22Rv1 (cell line): ENCODE measurements around the gene CDC16.
"Not testable (repeated sequence)": the region's sequence is repeated elsewhere in the genome, so short reads cannot be mapped to it uniquely, and the experiment has no call there.

Experiments
- H3K27ac ChIP-seq: fragments of 450-650 bp; 2 replicates; pipeline ENCODE4 v1.5.1; 2017
- CTCF ChIP-seq: fragments of 450-650 bp; IDR thresholded peaks from 2 replicates; pipeline ENCODE4 v1.5.1; 2017; ENCODE audit warnings: mild to moderate bottlenecking
- ZFX ChIP-seq: fragments of 450-650 bp; IDR thresholded peaks from 2 replicates; pipeline ENCODE4 v1.6.1; 2017; ENCODE audit warnings: antibody characterized with exemption, borderline replicate concordance

The CDC16 gene

DNA sequence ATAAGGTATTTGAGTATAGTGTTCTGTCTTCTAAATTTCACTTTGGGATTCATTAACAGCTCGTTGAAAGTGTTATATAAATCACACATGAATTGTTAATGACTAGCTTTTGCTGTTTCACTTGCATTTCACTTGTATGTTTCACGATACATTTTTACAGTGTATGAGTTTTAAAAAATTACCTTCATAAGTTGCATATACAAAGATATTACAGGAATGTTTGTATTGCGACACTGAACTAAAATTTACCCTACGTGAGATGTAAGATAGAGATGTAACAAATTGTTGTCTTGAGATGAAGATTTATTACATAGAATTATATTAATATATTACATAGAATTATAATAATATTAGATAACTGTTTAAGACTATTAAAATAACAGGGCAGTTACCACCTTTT lies 1.5 kb downstream of the CDC16 start:
- H3K27ac ChIP-seq, result no peak overlapping the region

DNA sequence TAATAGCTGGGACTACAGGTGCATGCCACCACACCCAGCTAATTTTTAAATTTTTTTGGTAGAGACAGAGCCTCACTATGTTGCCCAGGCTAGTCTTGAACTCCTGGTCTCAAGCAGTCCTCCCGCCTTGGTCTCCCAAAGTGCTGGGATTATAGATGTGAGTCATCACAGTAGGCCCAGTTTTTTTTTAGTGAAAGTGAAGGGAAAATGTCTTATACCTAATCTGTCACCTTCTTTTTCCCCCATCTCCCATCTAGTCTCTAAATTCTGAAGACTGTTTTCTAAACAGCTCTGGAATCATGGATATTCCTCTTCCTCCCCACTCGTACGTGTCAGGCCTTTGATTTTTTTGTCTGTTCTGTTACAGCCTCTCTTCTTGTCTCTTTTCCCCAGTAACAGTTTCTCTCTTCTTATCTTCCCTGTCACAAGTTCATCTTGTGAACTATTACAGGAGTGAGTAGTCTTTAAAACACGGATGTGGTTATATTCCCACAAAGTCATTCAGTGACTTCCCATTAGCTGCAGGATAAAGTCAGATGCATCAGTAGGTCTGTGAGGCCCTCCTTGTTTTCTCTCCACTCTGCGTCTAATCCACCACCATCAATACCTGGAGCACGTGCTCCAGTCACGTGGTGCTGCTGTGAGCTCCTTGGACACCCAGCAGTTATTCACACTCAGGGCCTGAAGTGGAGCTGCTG lies 2.9 kb downstream of the CDC16 start:
- TF ChIP-seq CTCF (no peak), ZFX (no peak)
- no peak overlapping the region for H3K27ac ChIP-seq

More for the DNA sequence above, 1.5 kb downstream of the CDC16 start:
- no peak for TF ChIP-seq ZFX

GRCh38 chr13:114241918-114242317 lies 7.2 kb downstream of the CDC16 start:
- H3K27ac ChIP-seq, result no peak overlapping the region

DNA sequence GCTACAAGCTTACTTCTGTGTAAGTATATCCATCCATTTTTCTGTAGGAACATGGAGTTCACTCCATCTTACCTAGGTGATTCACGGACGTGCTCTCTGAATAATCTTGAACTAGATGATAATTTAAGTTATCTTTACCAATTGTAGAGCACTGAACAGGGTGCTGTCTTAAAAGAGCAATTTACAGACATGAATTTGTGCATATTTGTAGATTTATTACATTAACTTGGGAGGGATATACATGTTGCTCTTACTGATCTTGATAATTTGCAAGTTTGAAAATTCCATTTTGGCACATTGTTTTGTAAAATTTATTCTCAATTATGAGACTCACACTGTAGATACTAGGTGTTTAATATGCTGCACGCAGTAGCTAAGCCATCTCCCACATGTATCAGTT lies 9.3 kb downstream of the CDC16 start:
- no peak overlapping the region for H3K27ac ChIP-seq
- TF ChIP-seq CTCF (no peak), ZFX (no peak)

More at GRCh38 chr13:114241918-114242317, 7.2 kb downstream of the CDC16 start:
- TF ChIP-seq ZFX (no peak), CTCF (no peak)

- H3K27ac ChIP-seq, result no peak overlapping the region
- TF ChIP-seq ZFX, result no peak
- no peak for TF ChIP-seq CTCF
These were observed 9.9 kb downstream of the CDC16 start for GRCh38 chr13:114244637-114245036.

GRCh38 chr13:114248011-114248410 lies 13.3 kb downstream of the CDC16 start:
- TF ChIP-seq CTCF (no peak), ZFX (no peak)
- no peak overlapping the region for H3K27ac ChIP-seq

DNA sequence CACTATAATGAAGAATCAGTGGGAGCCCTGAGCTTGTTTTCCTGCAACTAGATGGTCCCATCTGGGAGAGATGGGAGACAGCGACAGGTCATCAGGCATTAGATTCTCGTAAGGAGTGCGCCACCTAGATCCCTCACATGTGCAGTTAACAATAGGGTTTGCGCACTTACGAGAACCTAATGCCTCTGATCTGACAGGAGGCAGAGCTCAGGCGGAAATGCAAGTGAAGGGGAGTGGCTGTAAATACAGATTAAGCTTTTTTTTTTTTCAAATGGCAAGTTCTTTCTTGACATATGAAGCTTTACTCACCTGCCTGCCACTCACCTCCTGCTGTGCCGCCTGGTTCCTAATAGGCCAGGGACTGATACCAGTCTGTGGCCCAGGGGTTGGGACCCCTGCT lies 14.4 kb downstream of the CDC16 start:
- H3K27ac ChIP-seq, result no peak overlapping the region
- TF ChIP-seq CTCF, result no peak
- TF ChIP-seq ZFX, result no peak

DNA sequence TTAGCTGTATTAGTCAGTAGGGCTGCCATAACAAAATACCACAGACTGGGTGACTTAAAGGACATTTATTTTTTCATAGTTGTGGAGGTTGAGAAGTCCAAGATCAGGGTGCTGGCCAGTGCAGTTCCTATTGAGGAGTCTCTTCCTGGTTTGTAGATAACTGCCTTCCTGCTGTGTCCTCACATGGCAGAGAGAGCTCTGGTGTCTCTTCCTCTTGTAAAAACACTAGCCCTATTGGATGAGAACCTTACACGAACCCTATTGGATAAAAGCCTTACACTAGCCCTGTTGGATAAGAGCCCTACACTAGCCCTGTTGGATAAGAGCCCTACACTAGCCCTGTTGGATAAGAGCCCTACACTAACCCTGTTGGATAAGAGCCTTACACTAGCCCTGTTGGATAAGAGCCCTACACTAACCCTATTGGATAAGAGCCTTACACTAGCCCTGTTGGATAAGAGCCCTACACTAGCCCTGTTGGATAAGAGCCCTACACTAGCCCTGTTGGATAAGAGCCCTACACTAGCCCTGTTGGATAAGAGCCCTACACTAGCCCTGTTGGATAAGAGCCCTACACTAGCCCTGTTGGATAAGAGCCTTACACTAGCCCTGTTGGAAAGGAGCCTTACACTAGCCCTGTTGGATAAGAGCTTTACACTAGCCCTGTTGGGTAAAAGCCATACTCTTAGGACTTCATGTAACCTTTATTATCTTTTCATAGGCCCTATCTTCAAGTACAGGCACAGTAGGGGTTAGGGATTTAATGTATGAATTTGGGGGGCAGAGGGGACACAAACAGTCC lies 17.1 kb downstream of the CDC16 start:
- not testable (repeated sequence) for H3K27ac ChIP-seq
